Subcutaneous abdominal adipose tissue (tissue), 5 donors: ENCODE measurements around the gene PABPN1L.

Source experiments
- H3K27ac ChIP-seq: one replicate; pipeline ENCODE4 v1.7.0; 2013; ENCODE audit warnings: low read depth, mild to moderate bottlenecking, inconsistent platforms, low read length, moderate library complexity
- H3K27me3 ChIP-seq, 5 donors: one replicate each; pipeline ENCODE4 v1.7.0; 2013; ENCODE audit warnings: low read length in 5 of 5, inconsistent platforms in 1 of 5; ENCODE audit not compliant: control insufficient read depth in 5 of 5, insufficient read depth in 4 of 5
- H3K36me3 ChIP-seq, 5 donors: one replicate each; pipeline ENCODE4 v1.7.0; 2013; ENCODE audit warnings: low read length in 5 of 5; ENCODE audit not compliant: control insufficient read depth in 5 of 5, insufficient read depth in 5 of 5
- H3K4me1 ChIP-seq, 5 donors: one replicate each; pipeline ENCODE4 v1.7.0; 2013; ENCODE audit warnings: low read length in 5 of 5, mild to moderate bottlenecking in 3 of 5, moderate library complexity in 1 of 5; ENCODE audit not compliant: control insufficient read depth in 5 of 5, insufficient read depth in 5 of 5
- H3K4me3 ChIP-seq, 5 donors: one replicate each; pipeline ENCODE4 v1.7.0; 2013; ENCODE audit warnings: low read length in 5 of 5, low read depth in 1 of 5
- H3K9ac ChIP-seq, 5 donors: one replicate each; pipeline ENCODE4 v1.7.0; 2013; ENCODE audit warnings: low read length in 5 of 5, mild to moderate bottlenecking in 4 of 5, moderate library complexity in 3 of 5
- H3K9me3 ChIP-seq, 5 donors: one replicate each; pipeline ENCODE4 v1.7.0; 2013; ENCODE audit warnings: low read length in 5 of 5; ENCODE audit not compliant: control insufficient read depth in 5 of 5
- donor health status: healthy.
- donor health status: healthy.
- donor health status: healthy.
- donor health status: healthy.
- donor health status: healthy.

PABPN1L gene

DNA sequence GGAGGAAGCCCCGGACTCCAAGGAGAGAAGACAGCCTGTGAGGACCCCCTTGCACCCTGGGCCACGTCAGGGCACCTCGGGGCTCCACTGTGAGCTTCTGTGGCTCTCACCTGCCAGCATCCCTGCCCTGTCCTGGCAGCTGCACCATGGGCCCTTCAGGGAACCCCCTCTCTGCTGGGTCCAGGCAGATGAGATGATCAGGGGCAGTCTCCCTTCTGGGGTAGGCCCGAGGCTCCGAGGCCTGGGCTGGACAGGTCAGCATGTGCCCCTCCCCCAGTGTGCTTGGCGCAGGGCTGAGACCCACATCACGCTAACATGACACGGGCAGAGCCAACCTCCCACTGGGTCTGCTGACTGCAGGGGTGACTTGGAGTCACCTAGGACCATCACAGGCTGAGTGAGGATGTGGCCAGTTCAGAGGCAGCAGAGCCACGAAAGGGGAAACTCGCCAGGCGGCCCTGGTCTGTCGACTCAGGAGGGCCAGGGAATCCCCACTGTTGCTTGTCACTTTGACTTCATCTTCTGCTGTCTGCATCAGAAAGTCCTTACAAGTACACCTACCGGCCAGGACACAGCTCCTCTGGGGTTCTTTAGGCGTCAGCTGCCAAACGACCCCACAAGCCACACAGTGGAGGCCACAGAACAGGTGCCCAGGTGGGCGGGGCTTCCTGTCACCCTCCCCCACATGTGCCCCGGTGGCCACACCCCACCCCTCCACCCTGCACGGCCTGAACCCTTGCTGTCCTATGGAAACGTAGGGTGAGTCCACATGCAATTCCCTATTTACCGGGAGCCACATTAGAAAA, 12.0 kb downstream of the PABPN1L start:
- H3K27ac ChIP-seq: no peak overlapping the region
- H3K9me3 ChIP-seq: no peaks in the 10 kb centered on the region
- H3K4me1 ChIP-seq: peaks cover 4 to 46% (median 39%) of the 10 kb centered on the region in 5 donors
- no peak overlapping the region for H3K4me3 ChIP-seq
- no peak overlapping the region for H3K9ac ChIP-seq
- H3K27me3 ChIP-seq: no peaks in the 10 kb centered on the region
- H3K36me3 ChIP-seq: peaks cover 0 to 29% (median 17%) of the 10 kb centered on the region in 5 donors

DNA sequence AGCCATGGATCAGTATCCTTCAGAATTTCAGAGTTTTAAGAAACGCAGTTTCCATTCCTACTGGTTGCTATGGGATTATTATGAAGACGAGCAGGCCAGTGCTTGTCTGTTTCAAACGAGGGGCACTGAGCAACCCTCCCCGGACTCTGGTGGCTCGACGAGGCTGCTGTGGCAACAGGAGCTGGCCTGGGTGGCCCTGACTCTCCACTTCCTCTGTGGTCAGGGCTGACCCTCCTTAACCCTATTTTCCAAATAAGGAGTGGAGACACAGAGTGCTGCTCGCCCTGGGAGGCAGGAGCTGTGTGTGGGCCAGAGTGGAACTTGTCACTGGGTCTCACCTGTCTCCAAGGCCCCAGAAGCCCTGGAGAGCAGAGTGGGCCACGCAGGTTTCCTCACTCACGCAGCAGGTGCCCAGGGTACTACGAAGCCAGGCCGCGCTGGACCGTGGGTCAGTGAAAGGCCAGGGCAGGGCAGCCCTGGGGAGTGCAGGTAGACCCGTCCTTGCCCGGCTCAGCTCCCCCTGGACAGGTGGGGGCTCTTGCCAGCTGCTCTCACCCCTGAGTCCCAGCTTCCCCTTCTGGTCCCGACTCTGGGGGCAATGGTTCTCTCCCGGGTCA, 13.0 kb downstream of the PABPN1L start:
- no peaks in the 10 kb centered on the region for H3K9me3 ChIP-seq
- H3K4me1 ChIP-seq: peaks cover 4 to 44% (median 37%) of the 10 kb centered on the region in 5 donors
- no peak overlapping the region for H3K4me3 ChIP-seq
- no peak overlapping the region for H3K9ac ChIP-seq
- peaks cover 0 to 20% (median 9%) of the 10 kb centered on the region in 5 donors for H3K36me3 ChIP-seq
- no peak overlapping the region for H3K27ac ChIP-seq
- H3K27me3 ChIP-seq: no peaks in the 10 kb centered on the region

DNA sequence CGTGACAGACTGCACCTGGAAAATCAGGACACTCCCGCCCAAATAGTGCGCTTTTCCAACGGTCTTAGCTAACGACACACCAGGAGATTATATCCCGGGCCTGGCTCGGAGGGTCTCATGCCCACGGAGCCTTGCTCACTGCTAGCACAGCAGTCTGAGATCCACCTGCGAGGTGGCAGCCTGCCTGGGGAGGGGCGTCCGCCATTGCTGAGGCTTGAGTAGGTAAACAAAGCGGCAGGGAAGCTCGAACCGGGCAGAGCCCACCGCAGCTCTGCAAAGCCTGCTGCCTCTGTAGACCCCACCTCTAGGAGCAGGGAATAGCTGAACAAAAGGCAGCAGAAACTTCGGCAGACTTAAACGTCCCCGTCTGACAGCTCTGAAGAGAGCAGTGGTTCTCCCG, 14.8 kb downstream of the PABPN1L start:
- H3K27ac ChIP-seq: no peak overlapping the region
- H3K36me3 ChIP-seq: peaks cover 0 to 29% (median 12%) of the 10 kb centered on the region in 5 donors
- no peak overlapping the region for H3K9ac ChIP-seq
- H3K27me3 ChIP-seq: no peaks in the 10 kb centered on the region
- H3K4me3 ChIP-seq: no peak overlapping the region
- peaks cover 0 to 29% (median 23%) of the 10 kb centered on the region in 5 donors for H3K4me1 ChIP-seq
- no peaks in the 10 kb centered on the region for H3K9me3 ChIP-seq

DNA sequence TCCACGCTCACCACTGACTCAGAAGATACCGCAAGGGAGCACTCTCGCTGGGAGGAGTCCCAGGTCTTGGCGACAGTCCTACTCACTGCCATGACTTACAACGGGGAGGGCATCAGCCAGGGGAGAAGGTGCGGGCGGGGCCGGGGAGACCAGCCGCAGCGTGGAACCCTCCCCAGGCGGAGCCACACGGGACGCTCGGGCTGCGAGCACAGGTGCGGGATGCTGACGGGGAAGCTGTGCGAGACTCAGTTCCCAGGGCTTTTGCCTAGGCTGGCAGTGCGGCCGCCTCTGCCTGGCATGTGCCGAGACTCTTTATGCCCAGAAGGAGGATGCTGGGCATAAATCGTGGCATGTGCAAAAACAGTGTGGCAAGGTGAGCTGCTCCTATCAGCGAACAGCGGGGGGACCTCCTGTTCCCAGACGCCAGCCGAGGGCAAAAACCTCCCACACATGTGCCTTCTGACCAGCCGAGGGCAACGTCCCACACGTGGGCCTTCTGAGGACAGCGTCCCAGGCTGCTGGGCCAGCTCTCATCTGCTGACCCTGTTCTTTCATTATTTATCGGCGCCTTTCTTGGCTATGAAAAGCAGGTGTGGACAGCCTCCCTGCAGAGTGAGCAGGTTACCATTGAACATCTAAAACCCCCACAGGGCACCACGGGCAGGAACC, 15.8 kb downstream of the PABPN1L start:
- H3K9ac ChIP-seq: no peak overlapping the region
- H3K36me3 ChIP-seq: peaks cover 0 to 29% (median 12%) of the 10 kb centered on the region in 5 donors
- H3K4me3 ChIP-seq: no peak overlapping the region
- H3K4me1 ChIP-seq: peaks cover 0 to 22% (median 16%) of the 10 kb centered on the region in 5 donors
- H3K27me3 ChIP-seq: no peaks in the 10 kb centered on the region
- H3K27ac ChIP-seq: no peak overlapping the region
- no peaks in the 10 kb centered on the region for H3K9me3 ChIP-seq

DNA sequence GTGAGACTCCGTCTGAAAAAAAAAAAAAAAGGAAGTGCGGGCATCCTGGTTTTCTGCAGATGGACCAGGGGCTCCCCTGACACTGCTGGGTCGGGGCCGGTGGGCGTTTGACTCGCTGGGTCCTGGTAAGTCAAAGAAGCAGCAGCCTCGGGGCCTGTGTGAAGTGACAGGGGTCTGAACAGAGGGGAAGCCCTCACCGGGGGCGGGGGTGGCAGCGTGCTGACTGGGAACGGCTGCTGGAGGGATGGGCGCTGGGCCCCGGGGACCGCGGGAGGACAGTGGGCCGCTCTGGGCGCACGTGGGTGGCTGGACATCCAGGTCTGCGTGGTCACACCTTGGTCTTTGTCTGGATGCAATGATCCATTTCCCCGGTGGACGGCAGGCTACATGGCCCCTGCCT, 17.9 kb downstream of the PABPN1L start:
- peaks cover 0 to 3% (median 0%) of the 10 kb centered on the region in 5 donors for H3K4me1 ChIP-seq
- H3K36me3 ChIP-seq: peaks cover 0 to 31% (median 12%) of the 10 kb centered on the region in 5 donors
- no peak overlapping the region for H3K9ac ChIP-seq
- no peaks in the 10 kb centered on the region for H3K9me3 ChIP-seq
- H3K27ac ChIP-seq: no peak overlapping the region
- H3K27me3 ChIP-seq: no peaks in the 10 kb centered on the region
- H3K4me3 ChIP-seq: no peak overlapping the region

DNA sequence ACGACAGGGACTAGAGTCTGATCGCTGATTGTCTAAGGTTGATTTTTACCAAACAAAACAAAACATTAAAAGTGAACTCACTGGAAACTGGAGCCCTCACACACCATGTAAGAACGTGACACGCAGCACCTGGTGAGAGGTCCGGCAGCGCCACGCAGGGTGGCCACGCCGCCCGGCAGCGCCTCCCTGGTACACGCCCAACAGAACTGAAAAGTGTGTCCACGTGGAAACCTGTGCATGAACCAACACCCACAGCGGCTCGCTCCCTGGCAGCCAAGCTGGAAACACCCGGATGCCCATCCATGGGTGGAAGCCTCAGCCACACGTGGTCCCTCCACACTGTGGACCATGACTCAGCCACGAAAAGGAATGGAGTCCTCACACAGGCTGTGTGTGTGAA, 18.8 kb downstream of the PABPN1L start:
- Histone ChIP-seq H3K4me3 (no peak overlapping the region), H3K27me3 (no peaks in the 10 kb centered on the region), H3K27ac (no peak overlapping the region), H3K36me3 (peaks cover 0 to 39% (median 20%) of the 10 kb centered on the region in 5 donors), H3K9me3 (no peaks in the 10 kb centered on the region), H3K9ac (no peak overlapping the region), H3K4me1 (no peaks in the 10 kb centered on the region)

DNA sequence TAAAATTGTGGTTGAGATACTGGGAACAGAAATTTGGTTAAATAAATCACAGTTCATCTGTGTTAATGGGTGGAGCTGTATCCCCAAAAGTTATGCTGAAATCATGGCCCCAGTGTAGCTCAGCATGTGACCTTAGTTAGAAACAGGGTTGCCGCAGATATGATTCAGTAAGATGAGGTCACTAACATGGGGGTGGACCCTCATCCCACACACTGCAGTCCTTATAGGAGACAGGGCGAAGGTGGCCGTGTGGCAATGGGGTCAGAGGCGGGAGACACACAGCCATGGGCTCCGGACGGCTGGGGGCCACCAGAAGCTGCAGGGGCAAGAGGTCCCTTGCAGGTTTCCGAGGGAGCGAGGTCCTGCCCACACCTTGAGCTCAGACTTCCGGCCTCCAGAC, 20.4 kb downstream of the PABPN1L start:
- Histone ChIP-seq H3K27me3 (no peaks in the 10 kb centered on the region), H3K9me3 (no peaks in the 10 kb centered on the region), H3K4me3 (no peak overlapping the region), H3K9ac (no peak overlapping the region), H3K36me3 (peaks cover 0 to 44% (median 26%) of the 10 kb centered on the region in 5 donors), H3K27ac (no peak overlapping the region), H3K4me1 (no peaks in the 10 kb centered on the region)

DNA sequence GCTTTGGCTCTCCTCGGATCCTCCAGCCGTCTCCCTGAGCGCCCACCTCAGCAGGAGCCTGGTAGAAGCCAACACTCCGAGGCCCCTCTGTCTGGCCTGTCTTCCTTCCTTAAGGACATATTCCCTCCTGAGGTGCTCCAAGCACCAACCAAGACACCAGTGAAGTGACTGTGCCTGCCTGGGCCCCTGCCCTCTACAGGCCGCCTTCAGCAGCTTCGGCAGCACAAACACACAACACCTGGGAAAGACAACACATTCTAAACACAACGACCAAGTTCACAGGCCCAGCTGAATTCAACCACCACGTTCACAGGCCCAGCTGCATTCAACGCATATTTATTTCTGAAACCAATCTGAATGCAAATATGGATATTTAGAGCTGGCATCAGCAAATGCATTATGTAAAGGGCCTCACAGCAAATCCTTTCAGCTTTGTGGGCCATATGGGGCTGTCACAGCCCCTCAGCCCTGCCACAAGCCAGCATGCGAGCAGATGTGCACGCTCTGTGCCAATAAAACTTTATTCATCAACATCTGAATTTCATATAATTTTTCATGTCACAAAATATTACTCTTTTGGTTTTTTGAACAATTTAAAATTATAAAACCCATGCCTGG, 21.9 kb downstream of the PABPN1L start:
- Histone ChIP-seq H3K9ac (no peak overlapping the region), H3K9me3 (no peaks in the 10 kb centered on the region), H3K27me3 (no peaks in the 10 kb centered on the region), H3K27ac (no peak overlapping the region), H3K36me3 (peaks cover 0 to 45% (median 33%) of the 10 kb centered on the region in 5 donors), H3K4me3 (no peak overlapping the region), H3K4me1 (no peaks in the 10 kb centered on the region)

DNA sequence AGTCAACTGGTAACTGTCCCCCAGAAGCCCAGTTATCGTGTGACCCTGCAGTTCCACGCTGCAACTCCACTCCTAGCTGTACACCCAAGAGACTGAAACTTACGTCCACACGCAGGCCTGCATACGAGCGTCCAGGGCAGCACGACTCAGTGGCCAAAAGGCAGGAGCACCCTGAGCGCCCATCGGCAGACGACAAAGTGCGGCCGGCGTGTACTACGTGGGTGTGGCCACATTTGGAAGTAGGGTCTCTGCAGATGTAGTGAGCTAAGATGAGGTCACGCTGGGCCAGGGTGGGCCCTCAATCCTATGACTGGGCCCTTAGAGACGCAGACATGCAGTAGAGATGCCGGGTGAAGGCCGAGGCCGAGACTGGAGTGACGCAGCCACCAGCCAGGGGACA, 23.2 kb downstream of the PABPN1L start:
- Histone ChIP-seq H3K9me3 (no peaks in the 10 kb centered on the region), H3K9ac (no peak overlapping the region), H3K4me3 (no peak overlapping the region), H3K27me3 (no peaks in the 10 kb centered on the region), H3K36me3 (peaks cover 0 to 58% (median 42%) of the 10 kb centered on the region in 5 donors), H3K4me1 (no peaks in the 10 kb centered on the region), H3K27ac (no peak overlapping the region)
